ENCODE measurements around the gene TAF6.
A peak's percentile ranks its signal among the peaks of the same experiment; 100 is the strongest.
"Not testable (repeated sequence)": the region's sequence is repeated elsewhere in the genome, so short reads cannot be mapped to it uniquely, and the experiment has no call there.

Gene TAF6

DNA sequence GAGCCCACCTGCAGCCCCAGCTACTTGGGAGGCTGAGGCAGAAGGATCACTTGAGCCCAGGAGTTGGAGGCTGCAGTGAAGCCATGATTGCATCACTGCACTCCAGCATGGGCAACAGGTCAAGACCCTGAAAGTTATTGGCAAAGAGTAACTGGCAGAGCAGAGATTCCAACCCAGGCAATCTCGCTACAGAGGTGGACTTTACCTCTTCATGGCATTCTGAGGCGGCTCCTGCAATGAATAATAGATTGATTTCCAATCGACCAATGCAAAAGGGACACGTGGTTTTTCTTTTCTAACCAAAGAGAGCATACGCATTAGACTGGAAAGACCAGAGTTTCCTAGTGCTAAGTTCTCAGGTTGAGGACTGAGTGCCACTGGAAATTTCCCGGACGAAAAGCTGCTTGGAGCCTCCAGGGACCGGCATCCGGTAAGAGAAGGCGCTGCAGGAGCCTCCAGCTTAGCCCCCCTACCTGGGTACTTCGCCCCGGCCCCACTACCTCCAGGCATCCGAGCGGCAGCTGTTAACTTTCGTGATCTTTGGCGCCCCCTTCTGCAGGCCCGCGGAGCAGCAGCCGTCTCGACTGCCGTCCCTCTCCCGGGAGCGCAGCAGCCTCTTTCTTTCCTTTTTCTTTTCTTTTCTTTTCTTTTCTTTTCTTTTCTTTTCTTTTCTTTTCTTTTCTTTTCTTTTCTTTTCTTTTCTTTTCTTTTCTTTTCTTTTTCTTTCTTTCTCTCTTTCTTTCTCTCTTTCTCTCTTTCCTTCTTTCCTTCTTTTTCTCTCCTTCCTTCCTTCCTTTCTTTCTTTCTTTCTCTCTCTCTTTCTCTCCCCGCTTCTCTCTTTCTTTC is 11.7 kb upstream of the TAF6 start:
- no peak for TF ChIP-seq ZFX (IDR thresholded peaks at IDR 0.05)
- TF ChIP-seq, protein P1, sequence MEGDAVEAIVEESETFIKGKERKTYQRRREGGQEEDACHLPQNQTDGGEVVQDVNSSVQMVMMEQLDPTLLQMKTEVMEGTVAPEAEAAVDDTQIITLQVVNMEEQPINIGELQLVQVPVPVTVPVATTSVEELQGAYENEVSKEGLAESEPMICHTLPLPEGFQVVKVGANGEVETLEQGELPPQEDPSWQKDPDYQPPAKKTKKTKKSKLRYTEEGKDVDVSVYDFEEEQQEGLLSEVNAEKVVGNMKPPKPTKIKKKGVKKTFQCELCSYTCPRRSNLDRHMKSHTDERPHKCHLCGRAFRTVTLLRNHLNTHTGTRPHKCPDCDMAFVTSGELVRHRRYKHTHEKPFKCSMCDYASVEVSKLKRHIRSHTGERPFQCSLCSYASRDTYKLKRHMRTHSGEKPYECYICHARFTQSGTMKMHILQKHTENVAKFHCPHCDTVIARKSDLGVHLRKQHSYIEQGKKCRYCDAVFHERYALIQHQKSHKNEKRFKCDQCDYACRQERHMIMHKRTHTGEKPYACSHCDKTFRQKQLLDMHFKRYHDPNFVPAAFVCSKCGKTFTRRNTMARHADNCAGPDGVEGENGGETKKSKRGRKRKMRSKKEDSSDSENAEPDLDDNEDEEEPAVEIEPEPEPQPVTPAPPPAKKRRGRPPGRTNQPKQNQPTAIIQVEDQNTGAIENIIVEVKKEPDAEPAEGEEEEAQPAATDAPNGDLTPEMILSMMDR (conservative IDR thresholded peaks at IDR 0.05), result peak; percentile 98
- H3K27ac ChIP-seq, result no peak overlapping the region

DNA sequence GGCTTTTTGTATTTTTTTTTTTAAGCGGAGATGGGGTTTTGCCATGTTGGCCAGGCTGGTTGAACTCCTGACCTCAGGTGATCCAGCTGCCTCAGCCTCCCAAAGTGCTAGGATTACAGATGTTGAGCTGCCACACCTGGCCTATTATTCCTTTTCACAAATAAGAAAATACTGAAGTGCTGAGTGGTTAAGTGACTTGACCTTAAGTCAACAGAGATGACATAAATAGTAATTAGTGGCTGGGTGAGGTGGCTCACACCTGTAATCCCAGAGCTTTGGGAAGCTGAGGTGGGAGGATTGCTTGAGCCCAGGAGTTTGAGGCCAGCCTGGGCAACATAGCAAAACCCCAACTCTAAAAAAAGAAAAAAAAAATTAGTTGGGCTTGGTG is 11.1 kb upstream of the TAF6 start:
- H3K27ac ChIP-seq, result not testable (repeated sequence)

DNA sequence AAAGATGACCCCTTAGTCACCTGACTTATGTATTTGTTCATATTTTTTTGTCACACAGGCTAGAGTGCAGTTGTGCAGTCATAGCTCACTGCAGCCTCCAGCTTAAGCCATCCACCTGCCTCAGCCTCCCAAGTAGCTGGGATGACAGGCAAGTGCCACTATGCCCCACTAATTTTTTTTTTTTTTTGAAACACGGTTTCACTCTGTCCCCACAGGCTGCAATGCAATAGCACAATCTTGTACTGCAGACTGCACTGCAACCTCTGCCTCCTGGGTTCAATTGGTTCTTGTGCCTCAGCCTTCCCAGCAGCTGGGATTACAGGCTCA is 9.4 kb upstream of the TAF6 start:
- H3K27ac ChIP-seq, result no peak overlapping the region
- TF ChIP-seq, protein P1 (conservative IDR thresholded peaks at IDR 0.05), result no peak
- TF ChIP-seq ZFX (IDR thresholded peaks at IDR 0.05), result no peak

DNA sequence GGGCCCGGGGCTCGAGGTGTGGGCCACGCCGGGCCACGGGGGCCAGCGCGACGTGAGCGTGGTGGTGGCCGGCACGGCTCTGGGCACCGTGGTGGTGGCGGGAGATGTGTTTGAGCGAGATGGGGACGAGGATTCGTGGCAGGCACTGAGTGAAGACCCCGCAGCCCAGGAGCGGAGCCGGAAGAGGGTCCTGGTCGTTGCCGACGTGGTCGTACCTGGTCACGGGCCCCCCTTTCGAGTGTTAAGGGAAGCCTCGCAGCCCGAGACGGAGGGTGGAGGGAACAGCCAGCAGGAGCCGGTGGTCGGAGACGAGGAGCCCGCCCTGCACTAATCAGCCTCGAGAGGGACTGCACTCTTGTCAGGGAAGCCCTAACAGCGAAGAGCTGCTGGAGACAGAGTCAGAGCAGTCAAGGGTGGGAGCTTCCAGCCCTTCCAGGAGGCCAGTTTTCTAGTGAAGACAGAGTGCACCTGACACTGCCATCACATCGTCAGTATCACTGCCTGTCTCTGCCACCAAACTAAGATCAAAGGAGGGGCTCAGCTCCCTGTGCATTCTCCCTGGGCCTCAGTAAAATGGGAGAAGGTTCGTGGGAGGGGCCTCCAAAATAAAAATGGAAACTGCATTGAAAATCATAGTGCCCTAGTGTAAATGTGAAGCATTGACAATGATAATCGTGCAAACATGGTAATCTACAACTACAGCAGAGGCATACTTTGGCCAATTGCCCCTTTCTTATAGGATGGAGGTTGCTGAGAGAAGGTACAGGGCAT is 8.9 kb upstream of the TAF6 start:
- TF ChIP-seq, protein P1 (conservative IDR thresholded peaks at IDR 0.05), result no peak
- no peak for TF ChIP-seq ZFX (IDR thresholded peaks at IDR 0.05)
- peak overlapping the region; percentile 95 for H3K27ac ChIP-seq

DNA sequence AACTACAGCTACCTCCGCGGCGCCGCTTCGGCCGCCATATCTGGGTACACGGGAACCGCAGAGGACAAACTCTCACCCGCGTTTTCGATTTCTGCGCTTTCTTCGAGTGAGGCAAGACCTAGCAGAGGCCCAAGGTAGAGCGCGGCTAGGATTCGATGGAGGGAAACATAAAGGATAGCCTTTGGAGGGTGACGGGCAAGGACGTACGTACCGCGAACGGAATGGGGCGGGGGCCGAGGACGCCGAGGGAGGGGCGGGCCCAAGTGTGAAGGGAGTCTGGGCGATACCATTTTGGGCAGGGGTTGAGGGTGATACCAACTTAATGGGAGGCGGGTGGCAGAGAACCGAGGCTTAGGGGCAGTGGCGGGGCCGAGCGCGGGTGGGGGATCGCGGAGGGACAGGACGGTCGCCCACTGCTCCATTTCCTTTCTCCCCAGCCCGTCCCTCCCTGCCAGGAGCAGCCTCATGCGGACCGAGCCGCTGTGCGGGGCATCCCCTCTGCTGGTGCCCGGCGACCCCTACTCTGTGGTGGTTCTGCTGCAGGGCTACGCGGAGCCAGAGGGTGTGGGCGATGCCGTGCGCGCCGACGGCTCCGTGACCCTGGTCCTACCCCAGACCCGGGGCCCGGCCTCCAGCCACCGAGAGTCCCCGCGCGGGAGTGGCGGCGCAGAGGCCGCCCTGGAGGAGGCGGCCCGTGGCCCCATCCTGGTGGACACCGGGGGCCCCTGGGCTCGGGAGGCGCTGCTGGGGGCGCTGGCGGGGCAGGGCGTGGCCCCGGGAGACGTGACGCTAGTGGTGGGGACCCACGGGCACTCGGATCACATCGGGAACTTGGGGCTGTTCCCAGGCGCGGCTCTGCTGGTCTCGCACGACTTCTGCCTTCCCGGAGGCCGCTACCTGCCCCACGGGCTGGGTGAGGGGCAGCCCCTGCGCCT is 8.0 kb upstream of the TAF6 start, which contains the start of gene MBLAC1:
TSS of gene MBLAC1 (plus strand) at position 37 of the 935 bp plus-strand sequence. CDS start at position 466, 429 bp downstream.
- peak; percentile 86; the same call in 1 of the 2 replicates for TF ChIP-seq ZFX (IDR thresholded peaks at IDR 0.05)
- TF ChIP-seq, protein P1 (conservative IDR thresholded peaks at IDR 0.05), result no peak

DNA sequence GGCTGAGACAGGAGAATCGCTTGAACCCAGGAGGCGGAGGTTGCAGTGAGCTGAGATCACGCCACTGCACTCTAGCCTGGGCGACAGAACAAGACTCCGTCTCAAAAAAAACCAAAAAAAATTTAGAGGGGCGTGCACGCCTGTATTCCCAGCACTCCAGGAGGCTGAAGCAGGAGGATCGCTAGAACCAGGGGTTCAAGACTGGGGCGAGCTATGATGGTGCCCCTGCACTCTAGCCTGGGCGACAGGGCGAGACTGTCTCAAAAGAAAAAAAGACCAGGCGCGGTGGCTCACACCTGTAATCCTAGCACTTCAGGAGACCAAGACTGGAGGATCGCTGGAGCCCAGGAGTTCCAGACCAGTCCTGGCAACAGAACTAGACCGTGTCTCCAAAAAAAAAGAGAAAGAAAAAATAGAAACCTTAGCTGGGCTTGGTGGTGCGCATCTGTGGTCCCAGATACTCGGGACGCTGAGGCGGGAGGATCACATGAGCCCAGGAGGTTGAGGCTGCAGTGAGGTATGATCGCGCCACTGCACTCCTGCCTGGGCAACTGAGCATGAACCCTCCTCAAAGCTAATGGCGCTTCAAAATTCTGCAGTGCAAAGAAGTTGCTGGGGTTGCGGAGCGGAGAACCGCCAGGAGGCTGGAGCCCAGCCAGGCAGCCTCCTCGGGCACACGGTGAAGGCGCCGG is 7.2 kb upstream of the TAF6 start:
- TF ChIP-seq, protein P1 (conservative IDR thresholded peaks at IDR 0.05), result no peak
- TF ChIP-seq ZFX (IDR thresholded peaks at IDR 0.05), result no peak
- H3K27ac ChIP-seq, result peak overlapping the region; percentile 95

More for the DNA sequence above, 8.0 kb upstream of the TAF6 start, which contains the start of gene MBLAC1:
- H3K27ac ChIP-seq, result peak within 1 kb of the TSS; percentile 95

All from C4-2B (cell line).